ENCODE results near the gene ANKRD27.

The ANKRD27 gene

GRCh38 chr19:32580901-32581704 lies 93.9 kb downstream of the ANKRD27 start, which contains the start of gene PDCD5 (continued):
- no peak for TF ChIP-seq ZFP3 (tag by site-specific recombination; IDR thresholded peaks at IDR 0.05; ENCODE audit: low read depth)
- TF ChIP-seq ZBTB17 (tag by site-specific recombination; IDR thresholded peaks at IDR 0.05): peak; percentile 99
- no peak for TF ChIP-seq ZNF704 (tag by site-specific recombination; IDR thresholded peaks at IDR 0.05)
- peak; percentile 96 for TF ChIP-seq KLF16 (tag by site-specific recombination; IDR thresholded peaks at IDR 0.05)
- TF ChIP-seq PBX3 (CRISPR knock-in tag; IDR thresholded peaks at IDR 0.05): peak; percentile 86
- no peak for TF ChIP-seq ZBTB49 (tag by site-specific recombination; IDR thresholded peaks at IDR 0.05; ENCODE audit: low read depth)
- 0 out of 2 replicates have a peak, but pooled peaks have one; percentile 5 for TF ChIP-seq ZNF791 (tag by site-specific recombination; IDR thresholded peaks at IDR 0.05)
- no peak; the same call in 1 of the 2 replicates for TF ChIP-seq ZNF777 (tag by site-specific recombination; IDR thresholded peaks at IDR 0.05; ENCODE audit: borderline replicate concordance)
- no peak for TF ChIP-seq ZNF654 (tag by site-specific recombination; IDR thresholded peaks at IDR 0.05; ENCODE audit: low read depth)
- peak; percentile 76; the same call in 1 of the 2 replicates for TF ChIP-seq ZXDB (tag by site-specific recombination; IDR thresholded peaks at IDR 0.05)
- TF ChIP-seq KLF1 (tag by site-specific recombination; IDR thresholded peaks at IDR 0.05): peak; percentile 89
- TF ChIP-seq BCL11B (tag by site-specific recombination; IDR thresholded peaks at IDR 0.05; ENCODE audit: low read depth): peak; percentile 12; the same call in 1 of the 2 replicates
- no peak for TF ChIP-seq ZBTB48 (tag by site-specific recombination; IDR thresholded peaks at IDR 0.05)
- TF ChIP-seq TCF7L2 (IDR thresholded peaks at IDR 0.05; ENCODE audit: borderline replicate concordance, low read depth, low read length): no peak
- TF ChIP-seq ZNF19 (tag by site-specific recombination; IDR thresholded peaks at IDR 0.05; ENCODE audit: low read depth): no peak
- TF ChIP-seq ZNF398 (tag by site-specific recombination; IDR thresholded peaks at IDR 0.05): no peak
- TF ChIP-seq ZNF391 (tag by site-specific recombination; IDR thresholded peaks at IDR 0.05; ENCODE audit: borderline replicate concordance, low read depth): no peak
- TF ChIP-seq ZNF221 (tag by site-specific recombination; IDR thresholded peaks at IDR 0.05; ENCODE audit: borderline replicate concordance): 0 out of 2 replicates have a peak, but pooled peaks have one; percentile 54
- 0 out of 2 replicates have a peak, but pooled peaks have one; percentile 16 for TF ChIP-seq OVOL3 (tag by site-specific recombination; IDR thresholded peaks at IDR 0.05)
- no peak for TF ChIP-seq ZNF112 (tag by site-specific recombination; IDR thresholded peaks at IDR 0.05)
- TF ChIP-seq ZNF280C (tag by site-specific recombination; IDR thresholded peaks at IDR 0.05): no peak
- 0 out of 2 replicates have a peak, but pooled peaks have one; percentile 17 for TF ChIP-seq IKZF3 (tag by site-specific recombination; IDR thresholded peaks at IDR 0.05)
- no peak; the same call in 1 of the 2 replicates for TF ChIP-seq ZNF24 (tag by site-specific recombination; IDR thresholded peaks at IDR 0.05)
- TF ChIP-seq ZNF549 (tag by site-specific recombination; IDR thresholded peaks at IDR 0.05): peak; percentile 73
- TF ChIP-seq ZBTB7A (tag by site-specific recombination; IDR thresholded peaks at IDR 0.05; ENCODE audit: low read depth): no peak
- TF ChIP-seq ZNF302 (tag by site-specific recombination; IDR thresholded peaks at IDR 0.05; ENCODE audit: low read depth): no peak
- no peak for TF ChIP-seq ZNF354C (tag by site-specific recombination; IDR thresholded peaks at IDR 0.05; ENCODE audit: borderline replicate concordance, low read depth)

All from HEK293 (cell line).